ENCODE results near the gene DVL1. TPM values are rescaled to one million over a fixed set of nuclear protein-coding genes. Genes with fewer than 3 reads are reported as not detected.

DVL1 gene
- total RNA-seq, 1 experiment from 2014 or later, result 91.4 TPM

DNA sequence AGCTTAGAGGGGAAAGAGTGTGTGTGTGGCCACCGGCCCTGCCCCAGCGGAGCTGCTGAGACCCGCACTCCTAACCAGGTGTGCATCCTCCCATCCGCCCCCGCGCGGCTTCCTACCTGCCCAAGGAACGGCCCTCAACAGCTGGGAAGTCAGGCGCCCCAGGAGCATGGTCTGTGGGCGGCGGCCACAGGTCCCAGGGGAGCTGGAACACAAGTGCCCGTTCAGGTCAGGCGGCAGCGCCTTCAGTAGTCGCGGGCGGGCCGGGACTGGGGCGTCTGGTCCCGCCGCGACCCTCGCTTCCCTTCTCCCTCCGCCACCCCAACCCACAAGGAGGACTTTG lies 25.3 kb upstream of the DVL1 start:
- H3K4me1 Mint-ChIP-seq, result peaks cover 3% of the 10 kb centered on the region; the same call in 1 of the 2 replicates
- ChIA-PET POLR2A (interaction anchor here (1.0 to 2.1 kb wide), 2 partner anchors 25 to 49 kb away, joined by 3 to 12 read pairs; partner anchors contain the start of gene CCNL2), CTCF (interaction anchor here (1.0 to 1.5 kb wide), 4 partner anchors 25 to 305 kb away, joined by 3 to 8 read pairs (median 4); partner anchors contain the start of gene CCNL2)
- DNase-seq (ENCODE audit: low spot score), result no peak
- peaks cover under 1% of the 10 kb centered on the region; the same call in 1 of the 2 replicates for H3K27me3 Mint-ChIP-seq (ENCODE audit: low read depth)
- no peak for ATAC-seq
- TF ChIP-seq ATF3 (CRISPR knock-in tag; conservative IDR thresholded peaks at IDR 0.05), result no peak
- TF ChIP-seq JUN (CRISPR knock-in tag; IDR thresholded peaks at IDR 0.05), result no peak
- TF ChIP-seq, protein P1, sequence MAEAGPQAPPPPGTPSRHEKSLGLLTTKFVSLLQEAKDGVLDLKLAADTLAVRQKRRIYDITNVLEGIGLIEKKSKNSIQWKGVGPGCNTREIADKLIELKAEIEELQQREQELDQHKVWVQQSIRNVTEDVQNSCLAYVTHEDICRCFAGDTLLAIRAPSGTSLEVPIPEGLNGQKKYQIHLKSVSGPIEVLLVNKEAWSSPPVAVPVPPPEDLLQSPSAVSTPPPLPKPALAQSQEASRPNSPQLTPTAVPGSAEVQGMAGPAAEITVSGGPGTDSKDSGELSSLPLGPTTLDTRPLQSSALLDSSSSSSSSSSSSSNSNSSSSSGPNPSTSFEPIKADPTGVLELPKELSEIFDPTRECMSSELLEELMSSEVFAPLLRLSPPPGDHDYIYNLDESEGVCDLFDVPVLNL (CRISPR knock-in tag; IDR thresholded peaks at IDR 0.05; ENCODE audit: borderline replicate concordance, low read depth), result 0 out of 2 replicates have a peak, but pooled peaks have one; percentile 19
- TF ChIP-seq ATF2 (CRISPR knock-in tag; IDR thresholded peaks at IDR 0.05; ENCODE audit: borderline replicate concordance, low read depth), result no peak
- TF ChIP-seq ZNF425 (CRISPR knock-in tag; conservative IDR thresholded peaks at IDR 0.05), result no peak
- H3K9me3 Mint-ChIP-seq, result no peaks in the 10 kb centered on the region
- H3K4me3 Mint-ChIP-seq, result peak overlapping the region; percentile 82
- H3K27ac Mint-ChIP-seq, result no peak overlapping the region
- peaks cover 8% of the 10 kb centered on the region; the same call in 1 of the 2 replicates for H3K36me3 Mint-ChIP-seq

DNA sequence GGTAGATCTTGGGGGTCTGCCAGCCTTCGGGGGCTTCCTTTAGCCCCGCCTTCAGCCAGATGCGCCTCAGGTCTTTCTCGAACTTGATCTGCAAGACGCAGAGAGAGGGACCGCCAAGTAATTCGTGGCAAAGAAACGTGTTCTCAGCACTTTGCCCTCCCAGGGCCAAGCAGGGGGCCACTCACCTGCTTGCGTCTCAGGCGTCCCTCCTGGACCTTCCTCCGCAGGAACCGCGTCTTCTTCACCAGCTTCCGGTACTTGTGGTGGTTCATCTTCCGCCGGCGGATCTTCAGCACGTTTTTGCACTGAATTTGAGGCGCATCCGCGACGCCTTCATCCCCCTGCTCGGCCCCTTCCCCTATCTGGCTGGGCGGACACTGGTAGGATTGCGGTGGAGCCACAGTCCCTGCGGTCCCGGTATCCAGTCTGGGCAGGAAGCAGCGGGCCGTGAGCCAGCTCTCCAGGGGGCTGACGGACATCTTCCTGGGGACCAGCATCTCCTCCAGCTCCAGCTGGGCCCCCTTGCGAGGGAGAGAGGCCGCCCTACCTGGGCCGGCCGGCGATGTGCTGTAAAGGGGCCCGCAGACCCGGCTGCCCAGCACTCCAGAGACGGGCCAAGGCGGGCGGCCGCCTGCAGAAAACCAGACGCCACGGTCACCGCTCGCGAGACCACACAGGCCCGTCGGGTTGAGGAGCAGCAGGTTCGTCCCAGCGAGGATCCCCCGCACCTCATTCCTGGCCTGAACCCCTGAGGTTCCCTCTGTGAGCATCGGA lies 24.8 kb upstream of the DVL1 start:
- DNase-seq (ENCODE audit: low spot score), result no peak
- Mint-ChIP-seq H3K9me3 (no peaks in the 10 kb centered on the region), H3K27me3 (ENCODE audit: low read depth) (peaks cover 4% of the 10 kb centered on the region; the same call in 1 of the 2 replicates), H3K27ac (no peak overlapping the region; the same call in 1 of the 2 replicates), H3K4me1 (peaks cover 3% of the 10 kb centered on the region; the same call in 1 of the 2 replicates), H3K4me3 (peak overlapping the region; percentile 82), H3K36me3 (peaks cover 8% of the 10 kb centered on the region; the same call in 1 of the 2 replicates)
- ChIA-PET CTCF (interaction anchor here (0.9 to 1.5 kb wide), 3 partner anchors 25 to 132 kb away, joined by 3 to 5 read pairs (median 3); partner anchors contain the start of gene CCNL2), POLR2A (interaction anchor here (2.1 kb wide), 1 partner anchor 26 kb away, joined by 12 read pairs; the partner anchor contains the start of gene CCNL2)
- no peak for ATAC-seq
- TF ChIP-seq, protein P2, sequence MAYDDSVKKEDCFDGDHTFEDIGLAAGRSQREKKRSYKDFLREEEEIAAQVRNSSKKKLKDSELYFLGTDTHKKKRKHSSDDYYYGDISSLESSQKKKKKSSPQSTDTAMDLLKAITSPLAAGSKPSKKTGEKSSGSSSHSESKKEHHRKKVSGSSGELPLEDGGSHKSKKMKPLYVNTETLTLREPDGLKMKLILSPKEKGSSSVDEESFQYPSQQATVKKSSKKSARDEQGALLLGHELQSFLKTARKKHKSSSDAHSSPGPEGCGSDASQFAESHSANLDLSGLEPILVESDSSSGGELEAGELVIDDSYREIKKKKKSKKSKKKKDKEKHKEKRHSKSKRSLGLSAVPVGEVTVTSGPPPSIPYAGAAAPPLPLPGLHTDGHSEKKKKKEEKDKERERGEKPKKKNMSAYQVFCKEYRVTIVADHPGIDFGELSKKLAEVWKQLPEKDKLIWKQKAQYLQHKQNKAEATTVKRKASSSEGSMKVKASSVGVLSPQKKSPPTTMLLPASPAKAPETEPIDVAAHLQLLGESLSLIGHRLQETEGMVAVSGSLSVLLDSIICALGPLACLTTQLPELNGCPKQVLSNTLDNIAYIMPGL (CRISPR knock-in tag; IDR thresholded peaks at IDR 0.05), result no peak
- TF ChIP-seq, protein P3, sequence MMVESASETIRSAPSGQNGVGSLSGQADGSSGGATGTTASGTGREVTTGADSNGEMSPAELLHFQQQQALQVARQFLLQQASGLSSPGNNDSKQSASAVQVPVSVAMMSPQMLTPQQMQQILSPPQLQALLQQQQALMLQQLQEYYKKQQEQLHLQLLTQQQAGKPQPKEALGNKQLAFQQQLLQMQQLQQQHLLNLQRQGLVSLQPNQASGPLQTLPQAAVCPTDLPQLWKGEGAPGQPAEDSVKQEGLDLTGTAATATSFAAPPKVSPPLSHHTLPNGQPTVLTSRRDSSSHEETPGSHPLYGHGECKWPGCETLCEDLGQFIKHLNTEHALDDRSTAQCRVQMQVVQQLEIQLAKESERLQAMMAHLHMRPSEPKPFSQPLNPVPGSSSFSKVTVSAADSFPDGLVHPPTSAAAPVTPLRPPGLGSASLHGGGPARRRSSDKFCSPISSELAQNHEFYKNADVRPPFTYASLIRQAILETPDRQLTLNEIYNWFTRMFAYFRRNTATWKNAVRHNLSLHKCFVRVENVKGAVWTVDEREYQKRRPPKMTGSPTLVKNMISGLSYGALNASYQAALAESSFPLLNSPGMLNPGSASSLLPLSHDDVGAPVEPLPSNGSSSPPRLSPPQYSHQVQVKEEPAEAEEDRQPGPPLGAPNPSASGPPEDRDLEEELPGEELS (CRISPR knock-in tag; IDR thresholded peaks at IDR 0.05), result no peak
- TF ChIP-seq ZNF423 (CRISPR knock-in tag; IDR thresholded peaks at IDR 0.05), result no peak
- no peak for TF ChIP-seq NFATC4 (CRISPR knock-in tag; IDR thresholded peaks at IDR 0.05)
- TF ChIP-seq, protein P1 (CRISPR knock-in tag; IDR thresholded peaks at IDR 0.05; ENCODE audit: borderline replicate concordance, low read depth), result no peak
- TF ChIP-seq KAT7 (CRISPR knock-in tag; IDR thresholded peaks at IDR 0.05; ENCODE audit: borderline replicate concordance), result no peak
- no peak; the same call in 1 of the 2 replicates for TF ChIP-seq TCF7 (CRISPR knock-in tag; IDR thresholded peaks at IDR 0.05; ENCODE audit: low read depth)
- TF ChIP-seq, protein P4, sequence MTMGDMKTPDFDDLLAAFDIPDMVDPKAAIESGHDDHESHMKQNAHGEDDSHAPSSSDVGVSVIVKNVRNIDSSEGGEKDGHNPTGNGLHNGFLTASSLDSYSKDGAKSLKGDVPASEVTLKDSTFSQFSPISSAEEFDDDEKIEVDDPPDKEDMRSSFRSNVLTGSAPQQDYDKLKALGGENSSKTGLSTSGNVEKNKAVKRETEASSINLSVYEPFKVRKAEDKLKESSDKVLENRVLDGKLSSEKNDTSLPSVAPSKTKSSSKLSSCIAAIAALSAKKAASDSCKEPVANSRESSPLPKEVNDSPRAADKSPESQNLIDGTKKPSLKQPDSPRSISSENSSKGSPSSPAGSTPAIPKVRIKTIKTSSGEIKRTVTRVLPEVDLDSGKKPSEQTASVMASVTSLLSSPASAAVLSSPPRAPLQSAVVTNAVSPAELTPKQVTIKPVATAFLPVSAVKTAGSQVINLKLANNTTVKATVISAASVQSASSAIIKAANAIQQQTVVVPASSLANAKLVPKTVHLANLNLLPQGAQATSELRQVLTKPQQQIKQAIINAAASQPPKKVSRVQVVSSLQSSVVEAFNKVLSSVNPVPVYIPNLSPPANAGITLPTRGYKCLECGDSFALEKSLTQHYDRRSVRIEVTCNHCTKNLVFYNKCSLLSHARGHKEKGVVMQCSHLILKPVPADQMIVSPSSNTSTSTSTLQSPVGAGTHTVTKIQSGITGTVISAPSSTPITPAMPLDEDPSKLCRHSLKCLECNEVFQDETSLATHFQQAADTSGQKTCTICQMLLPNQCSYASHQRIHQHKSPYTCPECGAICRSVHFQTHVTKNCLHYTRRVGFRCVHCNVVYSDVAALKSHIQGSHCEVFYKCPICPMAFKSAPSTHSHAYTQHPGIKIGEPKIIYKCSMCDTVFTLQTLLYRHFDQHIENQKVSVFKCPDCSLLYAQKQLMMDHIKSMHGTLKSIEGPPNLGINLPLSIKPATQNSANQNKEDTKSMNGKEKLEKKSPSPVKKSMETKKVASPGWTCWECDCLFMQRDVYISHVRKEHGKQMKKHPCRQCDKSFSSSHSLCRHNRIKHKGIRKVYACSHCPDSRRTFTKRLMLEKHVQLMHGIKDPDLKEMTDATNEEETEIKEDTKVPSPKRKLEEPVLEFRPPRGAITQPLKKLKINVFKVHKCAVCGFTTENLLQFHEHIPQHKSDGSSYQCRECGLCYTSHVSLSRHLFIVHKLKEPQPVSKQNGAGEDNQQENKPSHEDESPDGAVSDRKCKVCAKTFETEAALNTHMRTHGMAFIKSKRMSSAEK (CRISPR knock-in tag; IDR thresholded peaks at IDR 0.05; ENCODE audit: borderline replicate concordance), result no peak
- TF ChIP-seq ZNF512 (CRISPR knock-in tag; IDR thresholded peaks at IDR 0.05; ENCODE audit: borderline replicate concordance), result no peak
- no peak for TF ChIP-seq ZNF416 (CRISPR knock-in tag; IDR thresholded peaks at IDR 0.05)

Data from WTC11 (cell line).